Measurements from ENCODE around the gene MRFAP1L1. TPM values are rescaled to one million over a fixed set of nuclear protein-coding genes. Genes with fewer than 3 reads are reported as not detected.
A peak's percentile ranks its signal among the peaks of the same experiment; 100 is the strongest.

The MRFAP1L1 gene
- total RNA-seq, 2 donors from 2014 or later: 45.9 to 52.9 TPM

DNA sequence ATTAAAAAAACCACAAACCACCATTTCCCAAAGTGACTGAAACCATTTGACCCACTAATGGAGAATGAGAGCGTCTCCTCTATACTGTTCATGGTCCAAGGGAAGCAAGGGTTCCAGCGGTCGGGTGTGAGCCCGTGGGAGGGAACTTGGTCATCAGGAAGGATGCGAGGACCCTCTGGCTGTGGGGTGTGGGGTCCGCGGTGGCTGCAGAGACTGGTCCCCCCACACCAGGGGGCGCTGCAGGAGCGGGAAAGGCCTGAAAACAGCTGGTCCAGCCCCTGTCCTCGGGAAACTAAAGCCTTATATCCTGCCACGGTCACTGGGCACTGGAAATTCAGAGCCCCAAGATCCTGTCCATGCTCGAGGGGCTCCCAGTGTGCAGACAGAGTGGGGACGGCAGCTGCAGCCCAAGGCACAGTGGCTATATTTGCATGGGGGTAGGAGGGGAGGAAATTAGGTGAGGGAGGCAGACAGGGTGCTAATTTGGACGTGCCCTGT is 10.6 kb upstream of the MRFAP1L1 start:
- ATAC-seq (peak; percentile 56 to 67), DNase-seq (peak; percentile 89)

GRCh38 chr4:6719611-6720179 is 10.0 kb upstream of the MRFAP1L1 start:
- intact Hi-C loops (cut with DNase I): loop anchor here (2.0 to 10.0 kb wide), 4 partner anchors 153 to 355 kb away; no protein-coding TSS in a partner anchor
- DNase-seq (no peak), ATAC-seq (no peak)

More for the DNA sequence above, 10.6 kb upstream of the MRFAP1L1 start:
- intact Hi-C loops (cut with DNase I): loop anchor here (2.0 to 10.0 kb wide), 4 partner anchors 153 to 355 kb away; no protein-coding TSS in a partner anchor

DNA sequence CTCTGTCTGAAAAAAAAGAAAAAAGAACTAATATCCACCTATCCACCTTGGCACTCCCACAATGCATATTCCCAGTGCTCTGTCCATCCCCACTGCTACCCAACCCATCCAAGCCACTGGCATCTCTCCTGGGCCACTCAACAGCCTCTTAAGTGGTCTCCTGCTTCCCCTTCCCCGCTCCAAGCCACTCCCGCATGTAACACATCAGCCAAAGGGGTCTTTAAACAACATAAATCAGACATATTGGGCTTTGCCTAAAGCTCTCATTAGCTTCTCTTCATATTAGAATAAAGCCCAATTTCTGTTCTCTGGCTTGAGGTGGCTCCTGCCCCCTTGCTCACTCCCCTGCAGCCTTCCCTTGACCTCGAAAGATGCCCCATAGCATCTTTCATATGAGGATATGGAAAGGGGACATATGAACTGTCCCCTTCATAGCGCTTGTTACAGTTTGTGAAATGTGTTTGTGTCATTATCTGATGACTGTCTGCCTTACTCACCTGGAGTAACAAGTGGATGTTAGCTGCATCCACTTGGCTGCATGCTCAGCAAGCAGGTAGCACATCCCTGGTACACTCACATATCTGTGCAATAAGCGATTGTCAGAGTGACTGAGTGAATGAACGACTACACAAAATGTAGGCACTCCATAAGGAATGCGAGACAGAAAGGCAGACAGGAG is 9.4 kb upstream of the MRFAP1L1 start:
- ATAC-seq: no peak
- intact Hi-C loops (cut with DNase I): no loop called here

DNA sequence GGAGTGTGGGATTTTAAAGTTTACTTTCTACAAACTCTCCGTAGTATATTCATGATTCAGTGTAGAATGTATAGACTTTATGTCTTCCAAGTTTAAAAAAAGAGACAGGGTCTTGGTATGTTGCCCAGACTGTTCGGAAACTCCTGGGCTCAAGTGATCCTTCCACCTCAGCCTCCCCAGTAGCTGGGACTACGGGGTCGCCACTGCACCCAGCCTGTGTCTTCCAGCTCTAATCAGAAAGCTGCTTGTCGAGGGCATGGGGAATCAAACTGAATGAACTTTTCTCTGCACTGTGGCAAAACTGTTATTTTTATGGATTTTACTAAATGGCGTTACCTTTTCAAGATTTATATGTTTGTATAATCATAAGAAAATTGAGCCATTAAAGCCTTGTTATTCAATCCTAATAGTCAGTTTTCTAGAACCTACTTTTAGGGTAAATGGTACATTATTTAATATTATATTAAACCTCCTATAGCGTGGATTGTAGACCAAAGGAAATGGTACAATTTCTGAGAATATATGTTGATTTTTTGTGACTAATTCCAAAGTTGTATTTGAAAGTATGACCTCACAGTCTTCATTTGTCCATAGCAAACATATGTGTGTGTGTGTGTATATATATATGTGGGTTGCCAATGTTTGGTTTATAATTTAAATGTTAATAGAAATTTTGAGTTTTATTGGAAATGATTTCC is 7.4 kb upstream of the MRFAP1L1 start:
- DNase-seq: no peak
- intact Hi-C loops (cut with DNase I): no loop called here
- ATAC-seq: no peak

More for the DNA sequence above, 9.4 kb upstream of the MRFAP1L1 start:
- DNase-seq: no peak

DNA sequence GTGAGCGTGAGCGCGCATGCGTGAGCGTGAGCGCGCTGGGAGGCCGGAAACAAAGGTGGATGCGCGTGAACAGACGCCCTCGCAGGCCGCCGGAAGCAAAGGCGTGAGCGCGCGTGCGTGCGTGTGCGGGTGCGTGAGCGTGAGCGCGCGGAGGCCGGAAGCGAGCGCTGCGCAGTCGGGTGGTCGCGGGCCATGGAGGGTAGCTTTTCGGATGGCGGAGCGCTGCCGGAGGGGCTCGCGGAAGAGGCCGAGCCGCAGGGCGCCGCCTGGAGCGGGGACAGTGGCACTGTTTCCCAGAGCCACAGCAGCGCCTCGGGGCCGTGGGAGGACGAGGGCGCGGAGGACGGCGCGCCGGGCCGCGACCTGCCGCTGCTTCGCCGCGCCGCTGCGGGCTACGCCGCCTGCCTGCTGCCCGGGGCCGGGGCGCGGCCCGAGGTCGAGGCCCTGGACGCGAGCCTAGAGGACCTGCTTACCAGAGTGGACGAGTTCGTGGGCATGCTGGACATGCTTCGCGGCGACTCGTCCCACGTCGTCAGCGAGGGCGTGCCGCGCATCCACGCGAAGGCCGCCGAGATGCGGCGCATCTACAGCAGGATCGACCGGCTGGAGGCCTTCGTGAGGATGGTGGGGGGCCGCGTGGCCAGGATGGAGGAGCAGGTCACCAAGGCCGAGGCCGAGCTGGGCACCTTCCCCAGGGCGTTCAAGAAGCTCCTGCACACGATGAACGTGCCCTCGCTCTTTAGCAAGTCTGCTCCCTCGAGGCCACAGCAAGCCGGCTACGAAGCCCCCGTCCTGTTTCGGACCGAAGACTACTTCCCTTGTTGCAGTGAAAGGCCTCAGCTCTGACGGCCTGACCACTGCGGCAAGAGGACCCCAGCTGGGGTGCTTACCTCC is 6.6 kb upstream of the MRFAP1L1 start, which contains the start of gene BLOC1S4:
Gene BLOC1S4, plus strand, starts transcription at position 157 of the 894 bp plus-strand sequence. Its CDS starts 36 bp downstream, at position 193.
- peak; percentile 92 for DNase-seq
- intact Hi-C loops (cut with DNase I): no loop called here
- peak; percentile 95 for ATAC-seq

DNA sequence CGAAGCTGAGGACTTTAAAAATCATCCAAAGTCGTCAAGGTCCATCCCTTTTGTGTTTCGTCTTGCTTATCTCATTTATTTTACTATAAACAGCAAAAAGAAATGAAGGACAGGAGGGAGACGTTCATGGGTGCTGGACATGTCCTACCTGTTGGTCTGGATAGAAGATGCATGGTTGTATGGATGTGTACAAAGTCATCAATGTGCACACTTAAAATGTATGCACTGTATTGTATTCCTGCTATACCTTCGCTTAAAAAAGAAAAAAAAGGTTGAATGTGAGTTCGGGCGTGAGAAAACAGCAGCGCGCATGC is 6.0 kb upstream of the MRFAP1L1 start:
- ATAC-seq: no peak
- intact Hi-C loops (cut with DNase I): no loop called here

GRCh38 chr4:6714954-6715353 is 5.3 kb upstream of the MRFAP1L1 start:
- no peak for DNase-seq
- intact Hi-C loops (cut with DNase I): loop anchor here in 1 of 2 donors (5.0 kb wide), 1 partner anchor 73 kb away; the partner anchor contains the start of gene MRFAP1
- no peak for ATAC-seq

More for the DNA sequence above, 6.0 kb upstream of the MRFAP1L1 start:
- no peak for DNase-seq

GRCh38 chr4:6710996-6711395 is 1.3 kb upstream of the MRFAP1L1 start:
- intact Hi-C loops (cut with DNase I): loop anchor here in 1 of 2 donors (5.0 kb wide), 1 partner anchor 69 kb away; the partner anchor contains the start of gene MRFAP1
- ATAC-seq (no peak), DNase-seq (no peak)

DNA sequence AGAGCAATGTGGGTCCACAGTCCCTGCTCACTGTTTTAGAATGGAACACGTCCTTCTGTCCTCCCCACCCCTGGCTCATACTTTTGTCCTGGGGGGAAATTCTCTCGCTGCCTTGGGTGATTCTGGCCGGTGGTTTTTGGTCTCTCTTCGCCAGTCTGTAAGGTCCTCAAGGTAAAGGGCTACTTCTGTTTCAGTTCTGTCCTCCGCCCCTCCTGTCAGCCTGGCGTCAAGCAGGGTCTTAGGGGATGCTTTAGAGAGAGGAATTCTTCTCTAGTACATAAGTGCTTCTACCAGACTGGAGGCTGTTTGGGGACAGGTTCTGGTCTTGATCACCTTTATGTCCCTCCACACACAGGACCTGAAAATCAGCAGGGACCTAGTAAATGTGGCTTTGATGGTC is 617 bp upstream of the MRFAP1L1 start:
- peak in 1 of 2 donors; percentile 2 for ATAC-seq
- no peak for DNase-seq
- intact Hi-C loops (cut with DNase I): loop anchor here in 1 of 2 donors (5.0 kb wide), 1 partner anchor 68 kb away; the partner anchor contains the start of gene MRFAP1

- intact Hi-C loops (cut with DNase I): loop anchor here in 1 of 2 donors (5.0 kb wide), 2 partner anchors 34 to 64 kb away; partner anchors contain the start of gene MRFAP1
- ATAC-seq (no peak), DNase-seq (no peak)
Measured at GRCh38 chr4:6706173-6706572, 3.5 kb downstream of the MRFAP1L1 start.

GRCh38 chr4:6705646-6706045 is 4.0 kb downstream of the MRFAP1L1 start:
- intact Hi-C loops (cut with DNase I): loop anchor here in 1 of 2 donors (5.0 kb wide), 2 partner anchors 33 to 63 kb away; partner anchors contain the start of gene MRFAP1
- ATAC-seq (no peak), DNase-seq (no peak)

GRCh38 chr4:6703786-6704185 is 5.9 kb downstream of the MRFAP1L1 start:
- intact Hi-C loops (cut with DNase I): no loop called here

GRCh38 chr4:6702761-6703160 is 6.9 kb downstream of the MRFAP1L1 start:
- DNase-seq (no peak), ATAC-seq (no peak)
- intact Hi-C loops (cut with DNase I): no loop called here

More at GRCh38 chr4:6703786-6704185, 5.9 kb downstream of the MRFAP1L1 start:
- DNase-seq (no peak), ATAC-seq (no peak)

DNA sequence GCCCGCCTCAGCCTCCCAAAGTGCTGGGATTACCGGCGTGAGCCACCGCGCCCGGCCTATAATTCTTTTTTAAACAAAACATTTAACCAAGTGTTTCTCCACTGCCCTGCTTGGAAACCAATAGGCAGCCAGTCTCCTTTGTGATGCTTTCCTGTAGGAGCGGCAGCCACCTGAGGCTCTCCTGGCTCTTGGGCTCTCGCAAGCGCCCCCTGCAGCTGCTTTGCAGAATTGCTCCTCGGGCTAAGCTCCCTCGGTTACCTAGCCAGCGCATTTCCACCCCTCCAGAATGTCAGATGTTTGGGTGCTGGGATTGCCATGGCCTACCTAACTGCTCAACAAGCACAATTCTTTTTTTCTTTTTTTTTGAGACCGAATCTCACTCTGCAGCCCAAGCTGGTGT is 8.3 kb downstream of the MRFAP1L1 start:
- intact Hi-C loops (cut with DNase I): no loop called here
- DNase-seq (no peak), ATAC-seq (no peak)

DNA sequence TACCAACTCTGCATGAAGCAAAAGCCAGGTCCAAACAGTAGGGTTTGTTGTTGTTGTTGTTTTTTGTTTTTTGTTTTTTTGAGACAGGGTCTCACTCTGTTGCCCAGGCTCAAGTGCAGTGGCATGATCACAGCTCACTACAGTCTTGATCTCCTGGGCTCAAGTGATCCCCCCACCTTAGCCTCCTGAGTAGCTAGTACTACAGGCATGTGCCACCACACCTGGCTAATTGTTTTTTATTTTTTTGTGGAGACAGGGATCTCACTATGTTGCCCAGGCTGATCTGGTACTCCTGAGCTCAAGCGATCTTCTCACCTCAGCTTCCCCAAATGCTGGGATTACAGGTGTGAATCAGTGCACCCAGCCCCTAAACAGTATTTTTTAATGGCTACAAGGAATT is 9.8 kb downstream of the MRFAP1L1 start:
- DNase-seq (no peak), ATAC-seq (no peak)
- intact Hi-C loops (cut with DNase I): no loop called here

DNA sequence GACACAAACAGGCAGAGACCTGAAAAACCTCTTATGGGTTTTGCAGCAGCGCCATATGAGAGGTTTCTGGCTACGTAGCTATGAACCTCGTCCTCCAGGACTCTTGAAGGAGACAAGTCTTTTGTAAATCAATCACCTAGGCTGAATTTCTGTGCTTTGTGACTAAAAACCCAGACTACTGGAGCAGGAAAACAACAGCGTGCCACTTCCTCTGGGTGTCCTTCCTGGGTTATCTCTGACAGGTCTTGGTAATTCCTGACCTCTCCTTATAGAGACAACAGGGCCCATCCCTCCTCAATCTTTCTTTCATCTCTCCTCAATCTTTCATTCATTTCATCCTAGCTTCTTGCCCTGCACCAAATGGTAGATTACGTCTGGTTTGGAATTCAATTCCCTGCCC is 10.3 kb downstream of the MRFAP1L1 start:
- intact Hi-C loops (cut with DNase I): no loop called here
- ATAC-seq: no peak
- no peak for DNase-seq

GRCh38 chr4:6697131-6697530 is 12.5 kb downstream of the MRFAP1L1 start:
- no peak for DNase-seq
- no peak for ATAC-seq
- intact Hi-C loops (cut with DNase I): no loop called here

DNA sequence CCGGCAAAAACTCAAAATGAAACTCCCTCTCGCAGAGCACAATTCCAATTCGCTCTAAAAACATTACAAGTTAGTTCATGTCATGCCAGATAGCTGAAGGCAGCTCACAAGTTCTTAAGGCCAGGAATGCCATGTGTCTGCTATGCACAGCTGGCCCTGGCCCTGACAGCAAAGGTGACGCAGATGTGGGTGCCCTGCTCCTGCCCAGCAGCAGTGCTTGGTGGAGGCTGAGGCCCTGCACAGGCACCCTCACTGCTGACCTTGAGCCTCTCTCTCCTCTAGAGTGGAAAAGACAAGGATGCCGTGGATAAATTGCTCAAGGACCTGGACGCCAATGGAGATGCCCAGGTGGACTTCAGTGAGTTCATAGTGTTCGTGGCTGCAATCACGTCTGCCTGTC is 13.1 kb downstream of the MRFAP1L1 start:
- intact Hi-C loops (cut with DNase I): no loop called here
- ATAC-seq (peak; percentile 60 to 63), DNase-seq (no peak)

Measured in left cardiac atrium (tissue), 4 donors.